H1 (cell line): Measurements from ENCODE around the gene LRRN1. TPM values are rescaled to one million over a fixed set of nuclear protein-coding genes. Genes with fewer than 3 reads are reported as not detected.

ENCODE experiments used
- MAX ChIP-seq: IDR thresholded peaks from 2 replicates; pipeline ENCODE4 v1.6.1; 2012; ENCODE audit warnings: inconsistent platforms
- POLR2AphosphoS5 ChIP-seq: IDR thresholded peaks from 2 replicates; pipeline ENCODE4 v1.6.1; 2011; ENCODE audit warnings: low read depth, low read length
- polyA plus RNA-seq, 7 experiments: library from polyadenylated mRNA; depleted of rRNA in 3 of 7; stranded (reverse) in 5 of 7; unstranded in 2 of 7; fragments of >200 nt in 5 of 7; fragments of 200-250 nt in 2 of 7; gene quantifications; 1 replicate in 5 of 7; 2 replicates in 1 of 7; 4 replicates in 1 of 7; pipeline versions ENCODE4 v1.2.1 to v1.2.3, GENCODE V29; 2011 to 2013; ENCODE audit warnings: missing spikeins in 2 of 7, mixed read lengths in 2 of 7
- total RNA-seq: library from RNA; stranded (reverse); fragmentation: NEBNext Ultra II Directional; extraction: Animal tissue kit (Norgen Biotek cat#: 25700); gene quantifications from 2 replicates; pipeline ENCODE4 v1.2.1, GENCODE V29; 2021

The LRRN1 gene
- total and polyA plus RNA-seq, 2 of the 8 experiments (the other 6 are each of a cell fraction or from before 2014, with no cell fraction given): 159 to 199 TPM

GRCh38 chr3:3802046-3802445, 2.8 kb downstream of the LRRN1 start (continued):
- TF ChIP-seq MAX (peak; percentile 44; the same call in 1 of the 2 replicates), POLR2AphosphoS5 (peak; percentile 88)
